ENCODE measurements around the gene GLO1.
A peak's percentile ranks its signal among the peaks of the same experiment; 100 is the strongest.

The GLO1 gene

GRCh38 chr6:38686270-38687042 is 16.5 kb downstream of the GLO1 start:
- POLR2A ChIA-PET: interaction anchor here (0.5 kb wide), 1 partner anchor 1262 kb away, joined by 4 read pairs; no protein-coding TSS in a partner anchor
- no peak for TF ChIP-seq CTCF (IDR thresholded peaks at IDR 0.05; ENCODE audit: control extremely low read depth, extremely low read depth, low read depth, missing control alignments)
- CTCF ChIA-PET: interaction anchor here (1.7 kb wide), 1 partner anchor 11 kb away, joined by 5 read pairs; no protein-coding TSS in a partner anchor
- DNase-seq (ENCODE audit: extremely low spot score): no peak

GRCh38 chr6:38684904-38685303 is 18.0 kb downstream of the GLO1 start:
- CTCF ChIA-PET: no interaction called here
- DNase-seq (ENCODE audit: extremely low spot score): no peak

GRCh38 chr6:38684237-38684636 is 18.7 kb downstream of the GLO1 start:
- CTCF ChIA-PET: no interaction called here
- POLR2A ChIA-PET: no interaction called here
- no peak for DNase-seq (ENCODE audit: extremely low spot score)
- TF ChIP-seq CTCF (IDR thresholded peaks at IDR 0.05; ENCODE audit: control extremely low read depth, extremely low read depth, low read depth, missing control alignments): no peak

More at GRCh38 chr6:38684904-38685303, 18.0 kb downstream of the GLO1 start:
- no peak for TF ChIP-seq CTCF (IDR thresholded peaks at IDR 0.05; ENCODE audit: control extremely low read depth, extremely low read depth, low read depth, missing control alignments)
- POLR2A ChIA-PET: no interaction called here

GRCh38 chr6:38681850-38682249 is 21.1 kb downstream of the GLO1 start:
- DNase-seq (ENCODE audit: extremely low spot score): no peak
- ChIA-PET POLR2A (no interaction called here), CTCF (interaction anchor here (0.9 to 1.3 kb wide), 3 partner anchors 11 to 188 kb away, joined by 3 to 4 read pairs (median 3); no protein-coding TSS in a partner anchor)

GRCh38 chr6:38679668-38680067 is 23.3 kb downstream of the GLO1 start:
- no peak for DNase-seq (ENCODE audit: extremely low spot score)
- CTCF ChIA-PET: interaction anchor here (1.0 to 1.6 kb wide), 3 partner anchors 55 to 155 kb away, joined by 3 read pairs; no protein-coding TSS in a partner anchor
- POLR2A ChIA-PET: no interaction called here
- no peak for TF ChIP-seq CTCF (IDR thresholded peaks at IDR 0.05; ENCODE audit: control extremely low read depth, extremely low read depth, low read depth, missing control alignments)

More at GRCh38 chr6:38681850-38682249, 21.1 kb downstream of the GLO1 start:
- no peak for TF ChIP-seq CTCF (IDR thresholded peaks at IDR 0.05; ENCODE audit: control extremely low read depth, extremely low read depth, low read depth, missing control alignments)

GRCh38 chr6:38678178-38678760 is 24.7 kb downstream of the GLO1 start:
- ChIA-PET POLR2A (no interaction called here), CTCF (interaction anchor here (1.4 to 1.6 kb wide), 2 partner anchors 108 to 154 kb away, joined by 3 read pairs; no protein-coding TSS in a partner anchor)
- TF ChIP-seq CTCF (IDR thresholded peaks at IDR 0.05; ENCODE audit: control extremely low read depth, extremely low read depth, low read depth, missing control alignments): no peak
- peak; percentile 40 for DNase-seq (ENCODE audit: extremely low spot score)

Data from GM10248 (cell line).